H1 (cell line): Measurements from ENCODE around the gene LCLAT1. TPM values are rescaled to one million over a fixed set of nuclear protein-coding genes. Genes with fewer than 3 reads are reported as not detected.

Experiments
- BRCA1 ChIP-seq: IDR thresholded peaks from 2 replicates; pipeline ENCODE4 v1.6.1; 2012; ENCODE audit warnings: low read depth, low read length, improper control_type of control experiment
- MAFK ChIP-seq: IDR thresholded peaks from 2 replicates; pipeline ENCODE4 v1.6.1; 2012; ENCODE audit warnings: low read depth, mild to moderate bottlenecking, improper control_type of control experiment, low read length
- NANOG ChIP-seq: IDR thresholded peaks from 2 replicates; pipeline ENCODE4 v1.6.1; 2011; ENCODE audit warnings: low read length, low read depth, mild to moderate bottlenecking, inconsistent platforms; ENCODE audit not compliant: insufficient read depth, poor library complexity, severe bottlenecking
- NRF1 ChIP-seq: IDR thresholded peaks from 2 replicates; pipeline ENCODE4 v1.6.1; 2011; ENCODE audit warnings: mild to moderate bottlenecking, low read depth, low read length, improper control_type of control experiment
- SAP30 ChIP-seq: fragments of 300-600 bp; sonication (generic); IDR thresholded peaks from 2 replicates; pipeline ENCODE4 v1.7.1; 2012; ENCODE audit warnings: low read length, moderate library complexity, mild to moderate bottlenecking, inconsistent platforms; ENCODE audit not compliant: insufficient read depth, insufficient replicate concordance
- SP1 ChIP-seq: IDR thresholded peaks from 2 replicates; pipeline ENCODE4 v1.6.1; 2011; ENCODE audit warnings: low read depth, low read length
- SRF ChIP-seq: IDR thresholded peaks from 2 replicates; pipeline ENCODE4 v1.6.1; 2011; ENCODE audit warnings: mild to moderate bottlenecking, low read depth, low read length, moderate library complexity
- SUZ12 ChIP-seq: fragments of 200-600 bp; sonication (generic); IDR thresholded peaks from 2 replicates; pipeline ENCODE4 v1.6.1; 2012; ENCODE audit warnings: mild to moderate bottlenecking, inconsistent platforms, low read length, moderate library complexity, mixed read lengths
- polyA plus RNA-seq, 7 experiments: library from polyadenylated mRNA; depleted of rRNA in 3 of 7; stranded (reverse) in 5 of 7; unstranded in 2 of 7; fragments of >200 nt in 5 of 7; fragments of 200-250 nt in 2 of 7; gene quantifications; 1 replicate in 5 of 7; 2 replicates in 1 of 7; 4 replicates in 1 of 7; pipeline versions ENCODE4 v1.2.1 to v1.2.3, GENCODE V29; 2011 to 2013; ENCODE audit warnings: missing spikeins in 2 of 7, mixed read lengths in 2 of 7
- total RNA-seq: library from RNA; stranded (reverse); fragmentation: NEBNext Ultra II Directional; extraction: Animal tissue kit (Norgen Biotek cat#: 25700); gene quantifications from 2 replicates; pipeline ENCODE4 v1.2.1, GENCODE V29; 2021

Gene LCLAT1
- total and polyA plus RNA-seq, 2 of the 8 experiments (the other 6 are each of a cell fraction or from before 2014, with no cell fraction given): 7.6 to 22.0 TPM

- TF ChIP-seq SUZ12: no peak
- no peak for TF ChIP-seq NRF1
- no peak for TF ChIP-seq NANOG
- no peak for TF ChIP-seq BRCA1
- TF ChIP-seq MAFK: no peak
- no peak for TF ChIP-seq SAP30
- TF ChIP-seq SP1: no peak
- TF ChIP-seq SRF: no peak
Observed at GRCh38 chr2:30504731-30505130, 57.7 kb downstream of the LCLAT1 start (continued).
